Activated naive CD4-positive, alpha-beta T cell treated with anti-CD3 and anti-CD28 coated beads, Interleukin-2, amount 10 ng/mL, durations not matched to agents 7 days and 5 days (primary cell): ENCODE data around the gene MINDY3.

Experiments used
- CTCF ChIA-PET: fragments of 350-600 bp; sonication (Branson Sonifier 250); formaldehyde crosslinking; loops from one replicate; lab custom pipeline; 2021; ENCODE audit warnings: antibody characterized with exemption; lab: Charles Lee
- DNase-seq: peaks from one replicate; pipeline ENCODE4 v3.0.0-alpha.2; 2020
- H3K27ac Mint-ChIP-seq: one replicate; pipeline ENCODE4 v1.8.0; 2021; ENCODE audit warnings: mild to moderate bottlenecking, moderate library complexity, mixed read lengths
- H3K27me3 Mint-ChIP-seq: one replicate; pipeline ENCODE4 v1.8.0; 2021; ENCODE audit warnings: mild to moderate bottlenecking, mixed read lengths
- H3K36me3 Mint-ChIP-seq: one replicate; pipeline ENCODE4 v1.8.0; 2021; ENCODE audit warnings: mixed read lengths
- H3K4me1 Mint-ChIP-seq: one replicate; pipeline ENCODE4 v1.8.0; 2021; ENCODE audit warnings: mixed read lengths
- H3K4me3 Mint-ChIP-seq: one replicate; pipeline ENCODE4 v1.8.0; 2021; ENCODE audit warnings: mild to moderate bottlenecking, moderate library complexity, mixed read lengths
- H3K9me3 Mint-ChIP-seq: one replicate; pipeline ENCODE4 v1.8.0; 2021; ENCODE audit warnings: mixed read lengths

Gene MINDY3

GRCh38 chr10:15760681-15761080, 99.6 kb downstream of the MINDY3 start:
- Mint-ChIP-seq H3K4me3 (no peak overlapping the region), H3K27me3 (peaks cover 6% of the 10 kb centered on the region), H3K36me3 (no peaks in the 10 kb centered on the region), H3K4me1 (no peaks in the 10 kb centered on the region), H3K9me3 (no peaks in the 10 kb centered on the region), H3K27ac (no peak overlapping the region)
- no peak for DNase-seq
- CTCF ChIA-PET, result no interaction called here

GRCh38 chr10:15759265-15759664, 101.0 kb downstream of the MINDY3 start:
- no peaks in the 10 kb centered on the region for H3K4me1 Mint-ChIP-seq
- DNase-seq, result no peak
- CTCF ChIA-PET, result interaction anchor here (0.6 kb wide), 1 partner anchor 121 kb away, joined by 3 read pairs; no protein-coding TSS in a partner anchor

GRCh38 chr10:15758618-15759017, 101.7 kb downstream of the MINDY3 start:
- H3K4me1 Mint-ChIP-seq, result no peaks in the 10 kb centered on the region
- H3K27me3 Mint-ChIP-seq, result peaks cover 6% of the 10 kb centered on the region
- CTCF ChIA-PET, result interaction anchor here (0.6 kb wide), 1 partner anchor 121 kb away, joined by 3 read pairs; no protein-coding TSS in a partner anchor
- DNase-seq, result no peak
- H3K36me3 Mint-ChIP-seq, result no peaks in the 10 kb centered on the region
- H3K27ac Mint-ChIP-seq, result no peak overlapping the region
- no peak overlapping the region for H3K4me3 Mint-ChIP-seq
- no peaks in the 10 kb centered on the region for H3K9me3 Mint-ChIP-seq

More at GRCh38 chr10:15759265-15759664, 101.0 kb downstream of the MINDY3 start:
- H3K27ac Mint-ChIP-seq, result no peak overlapping the region
- H3K27me3 Mint-ChIP-seq, result peaks cover 6% of the 10 kb centered on the region
- no peaks in the 10 kb centered on the region for H3K9me3 Mint-ChIP-seq
- no peaks in the 10 kb centered on the region for H3K36me3 Mint-ChIP-seq
- H3K4me3 Mint-ChIP-seq, result no peak overlapping the region

DNA sequence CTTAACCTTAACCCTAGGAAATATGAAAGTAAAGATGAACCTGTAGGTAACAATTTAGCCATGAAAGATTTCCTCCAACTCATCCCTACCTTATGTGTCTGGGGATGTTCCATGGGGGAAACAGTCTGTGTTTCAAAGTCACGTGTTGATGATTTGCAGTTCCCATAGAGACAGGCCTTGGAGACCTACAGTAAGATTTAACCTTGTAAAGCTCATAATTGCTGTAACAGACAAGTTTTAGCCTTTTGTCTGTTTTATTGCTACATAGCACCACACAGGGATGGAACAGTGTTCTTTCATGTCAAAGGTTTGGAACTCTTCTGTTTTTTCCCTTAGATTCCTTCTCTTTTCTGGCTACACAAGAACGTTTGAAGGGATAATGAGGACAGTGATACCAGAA, 105.4 kb downstream of the MINDY3 start:
- Mint-ChIP-seq H3K36me3 (no peaks in the 10 kb centered on the region), H3K4me1 (no peaks in the 10 kb centered on the region), H3K4me3 (no peak overlapping the region), H3K9me3 (no peaks in the 10 kb centered on the region), H3K27me3 (peaks cover 6% of the 10 kb centered on the region), H3K27ac (no peak overlapping the region)
- CTCF ChIA-PET, result no interaction called here
- no peak for DNase-seq

DNA sequence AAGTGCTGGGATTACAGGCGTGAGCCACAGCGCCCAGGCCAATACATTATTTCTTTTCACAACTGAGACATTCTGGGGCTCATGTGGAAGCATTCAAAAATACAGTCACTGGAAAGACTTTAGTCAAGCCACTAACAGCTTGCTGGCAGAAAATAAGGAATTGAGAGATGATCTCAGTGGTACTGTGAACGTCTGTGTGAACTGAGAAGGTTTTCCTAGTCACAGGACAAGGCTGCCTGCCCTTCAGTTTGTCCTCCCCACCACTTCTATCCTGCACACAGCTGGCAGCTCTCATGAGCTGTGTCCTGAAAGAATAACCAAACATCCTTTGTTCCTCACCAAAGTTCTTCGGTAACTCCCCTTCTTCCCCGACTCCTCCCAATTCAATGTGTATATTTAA, 109.3 kb downstream of the MINDY3 start:
- no peak overlapping the region for H3K4me3 Mint-ChIP-seq
- H3K36me3 Mint-ChIP-seq, result no peaks in the 10 kb centered on the region
- DNase-seq, result no peak
- CTCF ChIA-PET, result no interaction called here
- no peaks in the 10 kb centered on the region for H3K27me3 Mint-ChIP-seq
- H3K9me3 Mint-ChIP-seq, result no peaks in the 10 kb centered on the region
- no peaks in the 10 kb centered on the region for H3K4me1 Mint-ChIP-seq
- no peak overlapping the region for H3K27ac Mint-ChIP-seq

GRCh38 chr10:15748126-15748525, 112.2 kb downstream of the MINDY3 start:
- Mint-ChIP-seq H3K36me3 (no peaks in the 10 kb centered on the region), H3K4me1 (no peaks in the 10 kb centered on the region), H3K27me3 (no peaks in the 10 kb centered on the region), H3K9me3 (no peaks in the 10 kb centered on the region), H3K4me3 (no peak overlapping the region), H3K27ac (no peak overlapping the region)
- CTCF ChIA-PET, result interaction anchor here (0.8 kb wide), 1 partner anchor 14 kb away, joined by 3 read pairs; no protein-coding TSS in a partner anchor
- DNase-seq, result no peak

DNA sequence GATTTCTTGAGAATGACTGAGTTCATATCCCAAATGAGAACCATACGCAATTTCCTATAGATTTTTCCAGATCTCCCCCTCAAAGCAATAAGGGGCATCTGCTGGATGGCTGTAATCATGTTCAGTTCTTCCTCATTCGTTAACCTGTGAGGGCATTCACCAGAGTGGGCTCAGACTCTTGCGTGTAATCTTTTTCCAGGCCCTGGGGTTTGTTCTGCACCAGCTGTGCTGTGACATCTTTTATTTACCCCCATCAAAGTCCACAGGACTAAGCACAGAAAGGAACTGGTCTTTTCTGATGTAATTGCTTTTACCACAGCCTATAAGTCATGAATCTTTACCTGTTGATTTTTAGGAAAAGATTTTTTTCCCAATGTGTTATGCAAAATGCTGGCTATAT, 112.7 kb downstream of the MINDY3 start:
- CTCF ChIA-PET, result interaction anchor here (0.8 kb wide), 1 partner anchor 15 kb away, joined by 3 read pairs; no protein-coding TSS in a partner anchor
- Mint-ChIP-seq H3K4me3 (no peak overlapping the region), H3K9me3 (no peaks in the 10 kb centered on the region), H3K36me3 (no peaks in the 10 kb centered on the region), H3K4me1 (no peaks in the 10 kb centered on the region), H3K27me3 (no peaks in the 10 kb centered on the region), H3K27ac (no peak overlapping the region)
- no peak for DNase-seq

DNA sequence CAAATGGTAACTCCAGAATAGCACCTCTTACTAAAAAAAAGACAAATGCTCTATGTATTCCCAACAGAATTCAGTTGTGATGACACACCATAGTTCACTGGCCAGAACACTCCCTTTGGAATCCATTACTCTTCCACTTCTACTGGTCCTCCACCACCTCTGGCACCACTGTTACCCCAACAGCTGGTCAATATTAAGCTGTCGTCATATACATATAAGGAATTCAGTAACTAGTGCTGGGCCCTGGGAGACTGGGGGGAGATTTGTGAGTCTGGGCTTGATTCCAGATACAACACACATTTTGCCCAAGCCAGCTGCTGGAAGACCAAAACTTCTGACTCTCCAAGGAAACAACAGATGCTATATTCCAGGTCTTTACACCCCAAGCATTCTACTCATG, 114.6 kb downstream of the MINDY3 start:
- CTCF ChIA-PET, result no interaction called here
- Mint-ChIP-seq H3K27me3 (no peaks in the 10 kb centered on the region), H3K36me3 (no peaks in the 10 kb centered on the region)

DNA sequence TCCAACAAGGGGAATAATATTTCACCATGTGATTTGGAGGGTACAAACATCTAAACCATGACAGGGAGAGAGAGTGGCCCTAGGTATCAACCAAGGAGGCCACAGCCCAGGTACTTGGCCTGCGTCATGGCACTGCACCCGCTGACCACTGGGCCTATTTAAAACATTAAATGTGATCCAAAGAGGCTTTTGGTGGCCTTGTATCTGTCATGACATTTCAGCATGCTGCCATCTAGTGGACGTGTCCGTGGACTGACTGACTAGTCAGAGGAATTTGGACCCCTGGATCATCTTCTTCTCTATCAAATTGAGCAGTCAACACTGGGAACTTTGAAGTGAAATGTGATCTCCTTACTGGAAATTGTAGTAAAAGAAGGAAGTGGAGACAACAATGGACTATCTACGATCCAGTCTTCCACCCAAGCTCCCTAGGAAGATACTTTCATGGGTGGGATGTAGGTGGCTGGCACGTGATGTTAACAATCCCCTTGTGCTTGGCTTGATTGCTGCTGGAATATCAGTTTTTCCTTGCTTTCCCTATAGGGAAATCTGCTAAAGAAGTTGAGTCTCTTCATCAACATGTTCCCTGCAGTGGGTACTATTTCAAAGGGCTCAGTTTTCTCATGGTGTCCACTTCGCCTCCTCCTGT, 116.0 kb downstream of the MINDY3 start:
- Mint-ChIP-seq H3K27ac (no peak overlapping the region), H3K4me3 (no peak overlapping the region), H3K9me3 (no peaks in the 10 kb centered on the region), H3K4me1 (no peaks in the 10 kb centered on the region), H3K36me3 (no peaks in the 10 kb centered on the region), H3K27me3 (no peaks in the 10 kb centered on the region)
- CTCF ChIA-PET, result no interaction called here
- peak; percentile 63 for DNase-seq

More for the DNA sequence above, 114.6 kb downstream of the MINDY3 start:
- no peaks in the 10 kb centered on the region for H3K9me3 Mint-ChIP-seq
- H3K4me1 Mint-ChIP-seq, result no peaks in the 10 kb centered on the region
- H3K27ac Mint-ChIP-seq, result no peak overlapping the region
- H3K4me3 Mint-ChIP-seq, result no peak overlapping the region
- DNase-seq, result no peak

DNA sequence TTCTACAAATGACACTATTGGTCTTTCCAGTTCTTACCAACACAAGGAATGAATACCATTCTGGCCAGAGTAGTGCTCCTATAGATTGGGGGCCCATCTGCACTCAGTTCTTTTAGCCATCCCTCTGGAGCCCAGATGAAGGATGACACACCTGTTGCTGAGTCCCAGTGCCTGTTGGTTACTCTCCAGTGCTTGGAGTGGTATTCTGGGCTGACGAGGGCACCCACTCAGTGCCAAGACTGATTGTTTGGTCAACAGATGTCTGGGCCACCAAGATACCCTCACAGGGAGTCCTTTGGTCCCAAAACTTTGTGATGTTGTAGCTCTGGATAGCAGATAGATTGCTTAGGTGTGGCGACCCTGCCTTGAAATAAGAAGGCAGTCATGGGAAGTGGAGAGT, 116.9 kb downstream of the MINDY3 start:
- no peaks in the 10 kb centered on the region for H3K9me3 Mint-ChIP-seq
- no peak overlapping the region for H3K4me3 Mint-ChIP-seq
- no peak for DNase-seq
- CTCF ChIA-PET, result interaction anchor here (1.5 kb wide), 1 partner anchor 310 kb away, joined by 3 read pairs; no protein-coding TSS in a partner anchor
- no peaks in the 10 kb centered on the region for H3K27me3 Mint-ChIP-seq
- no peak overlapping the region for H3K27ac Mint-ChIP-seq
- no peaks in the 10 kb centered on the region for H3K4me1 Mint-ChIP-seq
- no peaks in the 10 kb centered on the region for H3K36me3 Mint-ChIP-seq

- CTCF ChIA-PET, result interaction anchor here (1.0 to 1.5 kb wide), 2 partner anchors 13 to 309 kb away, joined by 3 read pairs; no protein-coding TSS in a partner anchor
- no peaks in the 10 kb centered on the region for H3K36me3 Mint-ChIP-seq
- no peaks in the 10 kb centered on the region for H3K27me3 Mint-ChIP-seq
- no peak overlapping the region for H3K4me3 Mint-ChIP-seq
- H3K27ac Mint-ChIP-seq, result no peak overlapping the region
- H3K4me1 Mint-ChIP-seq, result no peaks in the 10 kb centered on the region
- H3K9me3 Mint-ChIP-seq, result no peaks in the 10 kb centered on the region
- no peak for DNase-seq
Measured at GRCh38 chr10:15742836-15743235, 117.5 kb downstream of the MINDY3 start.

DNA sequence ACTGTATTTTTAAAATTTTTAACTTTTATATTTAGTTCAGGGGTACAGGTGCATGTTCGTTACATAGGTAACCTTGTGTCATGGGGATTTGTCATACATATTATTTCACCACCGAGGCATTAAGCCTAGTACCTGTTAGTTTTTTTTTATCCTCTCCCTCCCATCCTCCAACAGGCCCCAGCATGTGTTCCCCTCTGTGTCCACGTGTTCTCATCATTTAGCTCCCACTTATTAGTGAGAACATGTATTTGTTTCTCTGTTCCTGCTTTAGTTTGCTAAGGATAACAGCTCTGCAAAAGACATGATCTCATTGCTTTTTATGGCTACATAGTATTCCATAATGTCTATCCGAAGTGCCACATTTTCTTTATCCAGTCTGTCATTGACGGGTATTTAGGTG, 118.2 kb downstream of the MINDY3 start:
- DNase-seq, result no peak
- CTCF ChIA-PET, result interaction anchor here (0.6 to 1.0 kb wide), 3 partner anchors 14 to 811 kb away, joined by 3 read pairs; no protein-coding TSS in a partner anchor
- Mint-ChIP-seq H3K27me3 (no peaks in the 10 kb centered on the region), H3K9me3 (no peaks in the 10 kb centered on the region), H3K4me3 (no peak overlapping the region), H3K4me1 (no peaks in the 10 kb centered on the region), H3K27ac (no peak overlapping the region), H3K36me3 (no peaks in the 10 kb centered on the region)

DNA sequence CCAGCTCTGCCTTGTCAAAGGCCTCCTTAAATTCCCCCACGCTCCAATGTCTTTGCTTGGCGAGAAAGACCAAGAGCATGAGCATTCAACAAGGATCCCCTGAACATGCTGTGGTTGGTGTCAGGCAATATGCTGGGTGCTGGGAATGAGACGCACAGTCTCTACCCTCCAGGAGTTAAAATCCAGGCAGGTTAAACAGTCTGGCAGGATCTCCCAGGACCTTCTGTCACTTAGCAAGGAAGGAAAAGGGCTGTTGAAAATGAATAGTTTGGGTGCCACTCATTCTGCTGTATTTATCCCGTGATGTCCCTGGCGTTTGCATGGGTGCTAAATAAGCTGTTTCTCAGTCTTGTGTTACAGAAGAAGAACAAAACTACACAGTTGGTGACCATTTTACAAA, 118.7 kb downstream of the MINDY3 start:
- H3K4me3 Mint-ChIP-seq, result no peak overlapping the region
- no peaks in the 10 kb centered on the region for H3K36me3 Mint-ChIP-seq
- no peaks in the 10 kb centered on the region for H3K9me3 Mint-ChIP-seq
- H3K27ac Mint-ChIP-seq, result no peak overlapping the region
- DNase-seq, result no peak
- CTCF ChIA-PET, result interaction anchor here (0.6 to 0.7 kb wide), 2 partner anchors 308 to 812 kb away, joined by 3 read pairs; no protein-coding TSS in a partner anchor
- no peaks in the 10 kb centered on the region for H3K27me3 Mint-ChIP-seq
- no peaks in the 10 kb centered on the region for H3K4me1 Mint-ChIP-seq

- Mint-ChIP-seq H3K4me1 (no peaks in the 10 kb centered on the region), H3K27ac (no peak overlapping the region), H3K9me3 (no peaks in the 10 kb centered on the region), H3K27me3 (peaks cover 5% of the 10 kb centered on the region), H3K4me3 (no peak overlapping the region), H3K36me3 (no peaks in the 10 kb centered on the region)
- CTCF ChIA-PET, result interaction anchor here (0.7 kb wide), 1 partner anchor 360 kb away, joined by 3 read pairs; no protein-coding TSS in a partner anchor
- DNase-seq, result no peak
Measured at GRCh38 chr10:15740261-15740660, 120.0 kb downstream of the MINDY3 start.
